HFF-Myc (cell line): Measurements from ENCODE around the gene PIK3R5.

Experiments used
- DNase-seq: peaks from one replicate; pipeline ENCODE4 v3.0.0-alpha.2; 2011; ENCODE audit warnings: low read depth; ENCODE audit errors: extremely low read depth
- H3K4me3 ChIP-seq: replicated peaks from 2 replicates; pipeline ENCODE4 v1.5.1; 2011; ENCODE audit warnings: low read depth, mild to moderate bottlenecking, control low read depth, low read length
- CTCF ChIP-seq: IDR thresholded peaks from 2 replicates; pipeline ENCODE4 v1.5.1; 2012; ENCODE audit warnings: mild to moderate bottlenecking, low read depth, low read length, control low read depth; ENCODE audit errors: missing control alignments

The PIK3R5 gene

GRCh38 chr17:8953156-8953885 is 12.2 kb downstream of the PIK3R5 start:
- no peak for DNase-seq
- H3K4me3 ChIP-seq: no peak overlapping the region
- TF ChIP-seq CTCF: no peak

- no peak for TF ChIP-seq CTCF
Measured at GRCh38 chr17:8952191-8952590, 13.3 kb downstream of the PIK3R5 start.

DNA sequence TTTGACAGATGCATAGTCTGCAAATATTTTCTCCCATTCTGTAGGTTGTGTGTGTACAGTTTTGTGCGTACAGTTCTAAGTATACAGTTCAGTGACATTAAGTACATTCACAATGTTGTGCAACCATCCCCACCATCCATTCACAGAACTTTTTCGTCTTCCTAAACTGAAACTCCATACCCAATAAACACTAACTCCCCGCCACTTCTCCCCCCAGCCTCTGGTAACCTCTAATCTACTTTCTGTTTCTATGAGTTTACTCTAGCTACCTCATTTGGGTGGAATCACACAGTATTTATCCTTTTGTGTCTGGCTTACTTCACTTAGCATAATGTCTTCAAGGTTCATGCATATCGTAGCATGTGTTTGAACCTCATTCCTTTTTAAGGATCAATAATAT is 14.3 kb downstream of the PIK3R5 start:
- no peak for DNase-seq
- no peak overlapping the region for H3K4me3 ChIP-seq
- TF ChIP-seq CTCF: no peak

More at GRCh38 chr17:8952191-8952590, 13.3 kb downstream of the PIK3R5 start:
- no peak overlapping the region for H3K4me3 ChIP-seq
- DNase-seq: no peak

- TF ChIP-seq CTCF: no peak
- DNase-seq: no peak
- H3K4me3 ChIP-seq: no peak overlapping the region
Measured at GRCh38 chr17:8949061-8949661, 16.3 kb downstream of the PIK3R5 start.

GRCh38 chr17:8948462-8948861 is 17.0 kb downstream of the PIK3R5 start:
- no peak for DNase-seq
- H3K4me3 ChIP-seq: no peak overlapping the region
- no peak for TF ChIP-seq CTCF

DNA sequence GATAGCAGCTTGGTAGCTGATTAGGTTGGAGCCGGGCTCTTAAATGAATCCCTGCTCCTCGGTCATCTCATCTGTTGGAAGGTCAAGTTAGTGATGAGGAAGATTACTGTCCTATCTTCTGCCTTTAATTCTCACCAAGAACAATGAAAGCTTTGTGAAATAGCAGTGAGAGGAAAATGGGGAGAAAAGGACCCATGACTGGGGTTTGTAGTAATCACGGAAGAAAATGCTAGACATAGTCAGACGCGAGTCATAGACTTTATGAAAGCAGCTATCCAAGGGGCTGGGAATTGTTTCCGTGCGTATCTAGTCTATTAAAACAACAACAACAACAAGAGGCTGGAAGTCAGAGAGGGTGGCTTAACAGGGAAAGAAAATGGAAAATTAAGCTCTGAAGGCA is 18.3 kb downstream of the PIK3R5 start:
- TF ChIP-seq CTCF: no peak
- no peak overlapping the region for H3K4me3 ChIP-seq
- DNase-seq: no peak
